ENCODE data around the gene CAVIN4. TPM values are rescaled to one million over a fixed set of nuclear protein-coding genes. Genes with fewer than 3 reads are reported as not detected.

The CAVIN4 gene
- total RNA-seq, 1 experiment from 2014 or later: 0.67 TPM

GRCh38 chr9:100619194-100619593 lies 41.3 kb downstream of the CAVIN4 start:
- Histone ChIP-seq H3K79me2 (ENCODE audit: low read length) (no peaks in the 10 kb centered on the region), H3K4me1 (ENCODE audit: low read length) (no peaks in the 10 kb centered on the region), H3K27me3 (ENCODE audit: low read length) (no peaks in the 10 kb centered on the region), H3K9ac (ENCODE audit: low read length) (no peak overlapping the region), H3K9me2 (replicated peaks; ENCODE audit: insufficient read depth, low read length) (no peaks in the 10 kb centered on the region), H3K4me3 (ENCODE audit: low read length) (no peak overlapping the region), H3K9me3 (ENCODE audit: low read length) (no peaks in the 10 kb centered on the region), H3K27ac (ENCODE audit: low read length) (no peak overlapping the region), H2AFZ (ENCODE audit: low read length) (no peak overlapping the region), H3K4me2 (ENCODE audit: low read depth, low read length, poor library complexity, severe bottlenecking) (no peak overlapping the region), H4K20me1 (ENCODE audit: insufficient read depth, low read depth, low read length) (no peaks in the 10 kb centered on the region), H3K36me3 (ENCODE audit: insufficient read depth, low read length) (no peaks in the 10 kb centered on the region)
- no peak for DNase-seq

GRCh38 chr9:100619665-100620064 lies 41.8 kb downstream of the CAVIN4 start:
- Histone ChIP-seq H4K20me1 (ENCODE audit: insufficient read depth, low read depth, low read length) (no peaks in the 10 kb centered on the region), H3K27me3 (ENCODE audit: low read length) (no peaks in the 10 kb centered on the region), H3K4me3 (ENCODE audit: low read length) (no peak overlapping the region), H3K79me2 (ENCODE audit: low read length) (no peaks in the 10 kb centered on the region), H3K4me1 (ENCODE audit: low read length) (no peaks in the 10 kb centered on the region), H3K9ac (ENCODE audit: low read length) (no peak overlapping the region), H3K36me3 (ENCODE audit: insufficient read depth, low read length) (no peaks in the 10 kb centered on the region), H3K4me2 (ENCODE audit: low read depth, low read length, poor library complexity, severe bottlenecking) (no peak overlapping the region), H2AFZ (ENCODE audit: low read length) (no peak overlapping the region), H3K9me2 (replicated peaks; ENCODE audit: insufficient read depth, low read length) (no peaks in the 10 kb centered on the region), H3K27ac (ENCODE audit: low read length) (no peak overlapping the region), H3K9me3 (ENCODE audit: low read length) (no peaks in the 10 kb centered on the region)
- DNase-seq: no peak

GRCh38 chr9:100623969-100624368 lies 46.1 kb downstream of the CAVIN4 start:
- no peaks in the 10 kb centered on the region for H3K36me3 ChIP-seq (ENCODE audit: insufficient read depth, low read length)
- no peak overlapping the region for H2AFZ ChIP-seq (ENCODE audit: low read length)
- no peaks in the 10 kb centered on the region for H3K9me2 ChIP-seq (replicated peaks; ENCODE audit: insufficient read depth, low read length)
- H3K9me3 ChIP-seq (ENCODE audit: low read length): no peaks in the 10 kb centered on the region
- H3K27ac ChIP-seq (ENCODE audit: low read length): no peak overlapping the region
- H3K4me1 ChIP-seq (ENCODE audit: low read length): no peaks in the 10 kb centered on the region
- DNase-seq: no peak
- H3K9ac ChIP-seq (ENCODE audit: low read length): no peak overlapping the region
- H4K20me1 ChIP-seq (ENCODE audit: insufficient read depth, low read depth, low read length): no peaks in the 10 kb centered on the region
- H3K4me2 ChIP-seq (ENCODE audit: low read depth, low read length, poor library complexity, severe bottlenecking): no peak overlapping the region
- no peak overlapping the region for H3K4me3 ChIP-seq (ENCODE audit: low read length)
- no peaks in the 10 kb centered on the region for H3K27me3 ChIP-seq (ENCODE audit: low read length)
- no peaks in the 10 kb centered on the region for H3K79me2 ChIP-seq (ENCODE audit: low read length)

GRCh38 chr9:100626949-100627348 lies 49.1 kb downstream of the CAVIN4 start:
- Histone ChIP-seq H3K9me2 (replicated peaks; ENCODE audit: insufficient read depth, low read length) (no peaks in the 10 kb centered on the region), H2AFZ (ENCODE audit: low read length) (no peak overlapping the region), H3K9ac (ENCODE audit: low read length) (no peak overlapping the region), H3K27ac (ENCODE audit: low read length) (no peak overlapping the region), H3K36me3 (ENCODE audit: insufficient read depth, low read length) (no peaks in the 10 kb centered on the region), H3K4me3 (ENCODE audit: low read length) (no peak overlapping the region), H4K20me1 (ENCODE audit: insufficient read depth, low read depth, low read length) (no peaks in the 10 kb centered on the region), H3K27me3 (ENCODE audit: low read length) (no peaks in the 10 kb centered on the region), H3K9me3 (ENCODE audit: low read length) (no peaks in the 10 kb centered on the region), H3K4me1 (ENCODE audit: low read length) (no peaks in the 10 kb centered on the region), H3K4me2 (ENCODE audit: low read depth, low read length, poor library complexity, severe bottlenecking) (no peak overlapping the region), H3K79me2 (ENCODE audit: low read length) (no peaks in the 10 kb centered on the region)
- no peak for DNase-seq

GRCh38 chr9:100637787-100638186 lies 59.9 kb downstream of the CAVIN4 start:
- DNase-seq: no peak
- no peaks in the 10 kb centered on the region for H3K9me2 ChIP-seq (replicated peaks; ENCODE audit: insufficient read depth, low read length)
- no peaks in the 10 kb centered on the region for H4K20me1 ChIP-seq (ENCODE audit: insufficient read depth, low read depth, low read length)
- H3K9ac ChIP-seq (ENCODE audit: low read length): no peak overlapping the region
- no peaks in the 10 kb centered on the region for H3K36me3 ChIP-seq (ENCODE audit: insufficient read depth, low read length)
- H3K9me3 ChIP-seq (ENCODE audit: low read length): no peaks in the 10 kb centered on the region
- no peak overlapping the region for H3K27ac ChIP-seq (ENCODE audit: low read length)
- H2AFZ ChIP-seq (ENCODE audit: low read length): no peak overlapping the region
- no peaks in the 10 kb centered on the region for H3K79me2 ChIP-seq (ENCODE audit: low read length)
- no peaks in the 10 kb centered on the region for H3K27me3 ChIP-seq (ENCODE audit: low read length)
- no peak overlapping the region for H3K4me2 ChIP-seq (ENCODE audit: low read depth, low read length, poor library complexity, severe bottlenecking)
- H3K4me3 ChIP-seq (ENCODE audit: low read length): no peak overlapping the region
- H3K4me1 ChIP-seq (ENCODE audit: low read length): no peaks in the 10 kb centered on the region

Other genes starting within 250 kb of the CAVIN4 start
- 39.6 and 73.7 TPM in 2 replicates for gene TEX10, start 225.1 kb upstream of the CAVIN4 start, total RNA-seq (2014; rRNA removed; shearing (Covaris generic); ENCODE audit: low replicate concordance)
- 36.4 and 41.3 TPM in 2 replicates for gene MSANTD3, start 150.9 kb upstream of the CAVIN4 start, total RNA-seq (2014; rRNA removed; shearing (Covaris generic); ENCODE audit: low replicate concordance)
- not detected in 2 replicates for gene TMEFF1, start 104.9 kb upstream of the CAVIN4 start, total RNA-seq (2014; rRNA removed; shearing (Covaris generic); ENCODE audit: low replicate concordance)